ENCODE measurements around the gene SIAH3.

Gene SIAH3

GRCh38 chr13:45731455-45731854, 120.1 kb downstream of the SIAH3 start:
- no peak for DNase-seq

- no peak for DNase-seq
Measured at GRCh38 chr13:45728759-45729158, 122.8 kb downstream of the SIAH3 start.

Measured in activated effector memory CD4-positive, alpha-beta T cell treated with Interleukin-2 at 50 U/mL for 16 hours (primary cell).